Measurements from ENCODE around the gene SLC16A1.
"Not testable (repeated sequence)": the region's sequence is repeated elsewhere in the genome, so short reads cannot be mapped to it uniquely, and the experiment has no call there.

SLC16A1 gene

DNA sequence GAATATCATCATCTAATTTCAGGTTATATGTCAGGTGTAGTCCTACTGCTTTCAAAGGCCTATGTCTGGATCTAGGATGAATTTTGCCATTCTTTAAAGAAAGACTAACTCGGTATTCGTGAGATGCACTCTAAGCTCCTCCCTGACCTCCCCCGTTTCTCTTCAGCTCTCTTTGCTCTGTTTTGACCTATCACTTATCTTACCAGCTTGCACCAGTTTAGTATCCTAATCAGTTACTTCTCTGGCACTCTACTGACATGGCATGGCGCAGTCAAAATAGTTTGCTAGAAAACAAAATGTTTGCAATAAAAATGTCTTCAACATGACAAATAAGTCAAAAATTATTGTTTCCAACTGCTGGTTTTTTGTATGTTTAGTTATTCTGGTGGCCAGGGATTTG is 8.4 kb upstream of the SLC16A1 start:
- DNase-seq (ENCODE audit: low read depth) = no peak

GRCh38 chr1:112961072-112961471 is 5.1 kb upstream of the SLC16A1 start:
- no peak for DNase-seq (ENCODE audit: low read depth)

GRCh38 chr1:112960384-112960783 is 4.4 kb upstream of the SLC16A1 start:
- DNase-seq (ENCODE audit: low read depth) = no peak

DNA sequence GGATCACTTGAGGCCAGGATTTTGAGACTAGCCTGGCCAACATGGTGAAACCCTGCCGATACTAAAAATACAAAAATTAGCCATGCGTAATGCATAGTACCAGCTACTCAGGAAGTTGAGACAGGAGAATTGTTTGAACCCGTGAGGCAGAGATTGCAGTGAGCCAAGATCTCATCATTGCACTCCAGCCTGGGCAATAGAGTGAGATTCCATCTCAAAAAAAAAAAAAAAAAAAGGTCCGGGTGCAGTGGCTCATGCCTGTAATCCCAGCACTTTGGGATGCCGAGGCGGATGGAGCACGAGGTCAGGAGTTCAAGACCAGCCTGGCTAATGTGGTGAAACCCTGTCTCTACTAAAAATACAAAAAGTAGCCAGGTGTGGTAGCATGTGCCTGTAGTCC is 2.2 kb upstream of the SLC16A1 start:
- not testable (repeated sequence) for DNase-seq (ENCODE audit: low read depth)

- peak; percentile 12 for DNase-seq (ENCODE audit: low read depth)
Measured at GRCh38 chr1:112957133-112957812, 1.3 kb upstream of the SLC16A1 start.

- DNase-seq (ENCODE audit: low read depth) = peak; percentile 17
Measured at GRCh38 chr1:112956544-112957132, 642 bp upstream of the SLC16A1 start.

GRCh38 chr1:112954945-112955772 is 837 bp downstream of the SLC16A1 start:
- peak; percentile 29 for DNase-seq (ENCODE audit: low read depth)

DNA sequence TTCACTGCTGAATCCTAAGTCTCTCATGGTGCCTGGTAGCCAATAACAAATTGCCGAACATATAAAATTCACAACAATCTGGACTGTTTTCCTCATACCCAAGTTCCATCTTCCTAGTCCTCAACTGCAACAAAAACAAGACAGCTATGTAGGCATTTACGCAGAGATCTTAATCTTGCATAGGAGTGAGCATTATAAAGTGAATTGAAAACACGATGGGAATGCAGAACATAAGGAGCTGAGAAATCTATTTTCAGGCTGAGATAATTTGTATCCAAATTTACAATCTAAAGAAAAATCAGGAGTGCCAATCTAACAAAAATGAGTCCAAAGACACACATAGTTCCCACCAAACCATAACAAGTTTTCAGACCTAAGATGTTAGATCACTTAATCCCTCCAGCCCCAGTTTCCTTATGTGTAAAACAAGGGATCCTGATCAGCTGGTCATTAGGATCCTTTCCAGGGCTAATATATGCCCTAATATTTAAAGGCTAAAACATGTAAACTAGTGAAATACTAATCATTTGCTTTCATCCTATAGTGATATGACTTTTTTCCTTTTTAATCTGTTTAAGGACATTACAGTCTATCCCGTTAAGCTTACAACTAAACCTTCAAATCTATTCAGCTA is 1.9 kb downstream of the SLC16A1 start:
- no peak for DNase-seq (ENCODE audit: low read depth)

DNA sequence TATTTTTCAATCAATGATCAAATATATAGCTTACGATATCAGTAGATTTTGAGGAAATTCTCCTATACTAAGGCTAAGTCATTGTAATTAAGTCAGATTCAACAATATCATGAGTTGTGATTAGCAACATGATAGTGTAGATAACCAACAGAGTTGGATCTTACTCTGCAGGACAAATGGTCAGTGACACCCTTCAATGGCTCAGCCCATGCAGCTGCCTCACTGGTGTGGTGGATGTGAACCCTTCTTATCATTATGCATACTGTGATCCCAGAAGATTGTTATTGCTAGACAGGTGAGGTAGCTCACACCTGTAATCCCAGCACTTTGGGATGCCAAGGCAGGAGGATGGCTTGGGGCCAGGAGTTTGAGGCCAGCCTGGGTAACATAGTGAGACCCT is 5.6 kb downstream of the SLC16A1 start:
- no peak for DNase-seq (ENCODE audit: low read depth)

DNA sequence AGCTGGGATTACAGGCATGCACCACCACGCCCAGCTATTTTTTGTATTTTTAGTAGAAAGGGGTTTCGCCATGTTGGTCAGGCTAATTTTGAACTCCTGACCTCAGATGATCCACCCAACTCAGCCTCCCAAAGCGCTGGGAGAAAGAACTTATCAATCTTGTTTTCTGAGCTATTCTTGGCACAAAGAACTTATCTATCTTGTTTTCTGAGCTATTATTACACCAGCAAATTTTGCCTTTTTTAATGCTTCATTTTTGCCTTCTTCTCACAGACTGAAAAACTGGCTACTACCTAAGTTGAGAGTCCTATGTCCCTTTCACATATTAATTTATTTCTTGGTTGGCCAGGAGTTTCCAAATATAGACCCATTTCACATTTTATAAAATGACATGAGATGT is 9.3 kb downstream of the SLC16A1 start:
- no peak for DNase-seq (ENCODE audit: low read depth)

DNA sequence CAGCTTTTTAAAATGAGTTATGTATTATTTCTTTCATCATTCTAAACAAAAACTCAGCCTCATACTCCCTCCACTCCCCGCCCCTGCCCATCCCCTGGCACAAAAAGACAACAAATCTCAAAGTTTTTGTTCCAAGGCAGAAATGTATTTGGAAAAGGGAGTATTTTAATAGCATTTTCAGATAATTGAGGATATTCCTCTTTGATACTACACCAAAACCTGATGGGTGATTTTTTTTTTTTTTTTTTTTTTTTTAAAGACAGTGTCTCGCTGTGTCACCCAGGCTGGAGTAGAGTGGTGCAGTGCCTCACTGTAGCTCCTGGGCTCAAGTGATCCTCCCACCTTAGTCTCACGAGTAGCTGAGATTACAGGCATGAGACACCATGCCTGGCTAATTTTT is 16.2 kb downstream of the SLC16A1 start:
- no peak for DNase-seq (ENCODE audit: low read depth)

DNA sequence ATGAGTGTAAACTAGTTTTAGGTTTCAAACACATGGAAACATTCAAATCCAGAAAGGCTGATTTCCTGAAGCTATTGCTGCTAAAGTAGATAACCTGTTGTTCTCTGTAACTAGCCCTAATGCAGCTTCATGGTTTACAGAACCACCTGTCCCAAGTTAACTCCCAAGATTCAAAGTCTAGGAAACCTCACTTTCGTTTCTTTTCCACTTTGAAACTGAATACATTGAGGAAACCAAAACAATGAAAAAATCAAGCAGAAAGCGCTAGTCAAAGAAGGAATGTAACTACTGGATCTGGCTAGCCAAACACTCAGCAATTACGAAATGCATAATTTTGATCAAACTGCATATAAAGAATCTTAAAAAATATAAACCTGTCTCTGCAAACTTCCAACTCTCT is 17.8 kb downstream of the SLC16A1 start:
- DNase-seq (ENCODE audit: low read depth) = no peak

- DNase-seq (ENCODE audit: low read depth) = no peak
Measured at GRCh38 chr1:112937495-112937894, 18.5 kb downstream of the SLC16A1 start.

DNA sequence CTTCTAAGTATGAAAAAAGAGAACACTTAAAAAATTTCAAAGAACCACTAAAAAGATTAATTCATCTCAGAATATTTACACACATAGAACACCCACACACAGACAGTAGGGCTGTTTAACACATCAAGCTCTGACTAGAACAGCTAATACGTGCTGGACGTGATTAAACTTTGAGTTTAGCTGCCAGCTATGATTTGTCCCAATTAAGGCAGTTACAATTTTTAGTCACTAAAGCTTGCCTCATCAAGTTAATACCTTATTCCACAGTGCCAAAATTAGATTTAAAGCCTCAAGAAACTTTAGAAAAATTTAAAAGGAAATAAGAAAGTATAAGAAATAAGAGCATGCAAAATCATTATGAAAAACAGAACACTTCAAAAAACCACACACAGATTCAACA is 18.9 kb downstream of the SLC16A1 start:
- DNase-seq (ENCODE audit: low read depth) = no peak

DNA sequence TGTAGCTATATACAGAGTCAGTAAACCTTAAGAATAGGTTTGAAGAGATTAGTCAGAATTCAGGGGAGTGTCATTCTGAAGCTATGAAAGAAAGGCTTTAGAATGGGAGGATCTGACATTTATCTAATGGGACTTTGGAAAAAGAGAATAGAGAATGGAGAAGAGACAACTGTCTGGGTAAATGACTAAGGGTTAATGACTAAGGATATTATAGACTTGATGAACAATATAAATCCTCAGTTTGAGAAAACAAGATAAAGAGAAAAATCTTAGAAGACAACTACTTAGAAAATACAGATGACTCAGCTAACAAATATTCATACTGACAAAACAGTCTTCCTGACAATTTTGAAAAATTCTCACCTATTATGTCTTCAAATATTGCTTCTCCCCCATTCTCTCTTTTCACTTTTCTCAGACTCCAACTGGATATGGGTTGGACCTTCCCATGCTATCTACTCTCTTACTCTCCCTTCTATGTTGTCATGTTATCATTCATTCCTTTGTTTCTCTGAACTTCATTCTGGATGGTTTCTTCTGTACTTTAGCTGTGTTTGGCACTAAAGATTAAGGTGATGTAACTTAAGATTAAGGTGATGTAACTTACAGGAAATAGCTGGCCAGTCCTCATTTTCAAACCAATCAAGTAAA is 20.4 kb downstream of the SLC16A1 start:
- DNase-seq (ENCODE audit: low read depth) = no peak

- no peak for DNase-seq (ENCODE audit: low read depth)
Measured at GRCh38 chr1:112934577-112934976, 21.4 kb downstream of the SLC16A1 start.

DNA sequence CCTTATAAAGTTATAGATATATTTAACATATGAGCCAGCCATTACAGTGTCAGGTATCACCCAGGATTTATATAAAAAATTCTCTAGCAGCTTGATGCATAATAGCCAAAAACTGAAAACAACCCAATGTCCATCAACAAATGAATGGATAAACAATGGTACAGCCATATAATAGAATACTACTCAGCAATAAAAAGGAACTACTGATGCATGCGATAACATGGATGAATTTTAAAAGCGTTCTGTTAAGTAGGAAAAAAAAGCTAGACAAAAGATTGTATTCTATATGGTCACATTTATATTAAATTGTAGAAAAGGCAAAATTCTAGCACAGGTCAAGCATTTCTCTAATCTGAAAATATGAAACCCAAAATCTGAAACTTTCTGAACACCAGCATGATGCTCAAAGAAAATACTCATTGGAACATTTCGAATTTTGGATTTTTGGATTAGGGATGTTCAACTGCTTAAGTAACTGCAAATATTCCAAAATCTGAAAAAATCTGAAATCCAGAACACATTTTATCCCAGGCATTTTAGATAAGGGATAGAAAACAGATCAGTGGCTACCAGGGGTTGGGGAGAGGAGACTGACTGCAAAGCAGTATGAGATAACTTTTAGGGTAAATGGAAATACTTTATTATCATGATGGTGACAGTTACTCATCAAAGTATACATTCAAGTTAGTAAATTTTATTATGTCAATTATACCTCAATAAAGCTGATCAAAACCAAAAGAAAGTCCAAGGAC is 22.0 kb downstream of the SLC16A1 start:
- DNase-seq (ENCODE audit: low read depth) = no peak

DNA sequence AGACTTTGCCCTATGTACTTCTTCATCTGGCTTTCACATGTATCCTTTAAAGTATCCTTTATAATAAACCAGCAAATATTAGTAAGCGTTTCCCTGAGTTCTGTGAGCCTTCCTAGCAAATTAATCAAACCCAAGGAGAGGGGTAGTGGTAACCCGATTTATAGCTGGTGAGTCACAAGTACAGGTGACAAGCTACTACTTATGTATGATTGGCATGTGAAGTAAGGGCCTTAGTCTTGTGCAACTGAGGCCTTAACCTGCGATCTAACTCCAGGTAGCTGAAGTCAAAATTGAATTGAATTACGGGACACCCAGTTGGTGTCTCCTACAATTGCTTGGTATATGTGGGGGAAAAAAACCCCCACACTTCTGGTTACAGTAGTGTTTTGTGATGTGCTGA is 26.0 kb downstream of the SLC16A1 start:
- no peak for DNase-seq (ENCODE audit: low read depth)

- no peak for DNase-seq (ENCODE audit: low read depth)
Measured at GRCh38 chr1:112927462-112927990, 28.5 kb downstream of the SLC16A1 start.

GRCh38 chr1:112926858-112927257 is 29.1 kb downstream of the SLC16A1 start:
- DNase-seq (ENCODE audit: low read depth) = no peak

DNA sequence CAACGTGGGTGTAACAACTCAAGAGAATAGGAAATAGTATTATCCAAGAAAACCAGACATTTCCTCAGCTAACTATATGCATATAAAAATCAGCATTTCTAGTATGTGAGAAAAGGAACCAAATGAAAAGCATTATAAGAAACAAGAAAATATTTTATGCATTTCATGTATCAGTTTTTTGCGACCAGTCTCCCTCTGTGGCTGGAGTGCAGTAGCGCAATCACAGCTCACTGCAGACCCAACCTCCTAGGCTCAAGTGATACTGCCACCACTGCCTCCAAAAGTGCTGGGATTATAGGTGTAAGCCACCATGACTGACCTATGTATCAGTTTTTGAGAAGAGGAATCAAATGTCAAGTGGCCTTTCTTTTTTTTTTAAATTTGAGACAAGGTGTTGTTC is 31.0 kb downstream of the SLC16A1 start:
- DNase-seq (ENCODE audit: low read depth) = no peak
